Lower leg skin (tissue), 4 donors: ENCODE data around the gene XRCC4. TPM values are rescaled to one million over a fixed set of nuclear protein-coding genes. Genes with fewer than 3 reads are reported as not detected.

Experiments
- DNase-seq, 2 donors: peaks; one replicate each; pipeline ENCODE4 v3.0.0-alpha.2; 2019; ENCODE audit warnings: low spot score in 2 of 2
- H3K4me3 ChIP-seq: fragments of 200-600 bp; sonication (generic); 2 replicates; pipeline ENCODE4 v1.5.1; 2017; ENCODE audit warnings: mild to moderate bottlenecking, low read depth; ENCODE audit not compliant: poor library complexity, severe bottlenecking
- POLR2A ChIP-seq, 2 donors: fragments of 450-650 bp; IDR thresholded peaks; one replicate each; pipeline ENCODE4 v1.6.1; 2016 to 2017; ENCODE audit warnings: antibody characterized with exemption in 2 of 2, mild to moderate bottlenecking in 1 of 2, moderate library complexity in 1 of 2
- WGBS, 2 donors: methylation state at CpG; one replicate each; pipeline ENCODE4 v1.1.5; 2018; 5-methylcytosine and 5-hydroxymethylcytosine counted together
- intact Hi-C: fragments of 100-400 bp; cut with DNase I; formaldehyde crosslinking; loops from one replicate; pipeline ENCODE4 v1.15.0; 2023; ENCODE audit warnings: low total_unique reads
- total RNA-seq, 4 donors: library from RNA; depleted of rRNA; stranded (reverse); fragments of >200 nt; gene quantifications; one replicate each; pipeline ENCODE4 v1.1.0, GENCODE V29; 2016
- TF ChIP-seq, protein P1 (sequence below), 3 donors: fragments of 450-650 bp; IDR thresholded peaks; one replicate each; pipeline ENCODE4 v1.5.1; 2016; ENCODE audit warnings: antibody characterized with exemption in 3 of 3, mild to moderate bottlenecking in 3 of 3, moderate library complexity in 2 of 3

Gene XRCC4
- total RNA-seq, 4 donors from 2014 or later: 2.0 to 7.0 (median 4.2) TPM

DNA sequence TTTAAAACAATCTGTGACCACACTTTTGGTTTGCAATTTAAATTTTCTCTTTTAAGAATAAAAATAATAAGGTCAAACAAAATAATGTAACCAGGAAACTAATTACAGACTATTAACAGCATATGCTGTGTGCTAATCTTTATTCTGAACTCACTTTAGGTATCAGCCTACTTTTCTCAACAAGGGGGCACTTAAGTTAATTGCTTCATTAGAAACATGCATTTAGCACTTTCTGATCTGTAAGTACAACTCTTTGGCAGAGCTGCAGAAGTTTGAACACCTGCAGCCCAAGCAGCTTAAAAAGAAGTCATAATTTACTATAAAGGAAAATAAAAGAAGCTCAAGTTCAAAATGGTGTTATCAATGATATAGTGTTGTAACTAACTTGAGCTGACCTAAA, 21.7 kb downstream of the XRCC4 start:
- no peak for TF ChIP-seq POLR2A (IDR thresholded peaks at IDR 0.05)
- TF ChIP-seq, protein P1, sequence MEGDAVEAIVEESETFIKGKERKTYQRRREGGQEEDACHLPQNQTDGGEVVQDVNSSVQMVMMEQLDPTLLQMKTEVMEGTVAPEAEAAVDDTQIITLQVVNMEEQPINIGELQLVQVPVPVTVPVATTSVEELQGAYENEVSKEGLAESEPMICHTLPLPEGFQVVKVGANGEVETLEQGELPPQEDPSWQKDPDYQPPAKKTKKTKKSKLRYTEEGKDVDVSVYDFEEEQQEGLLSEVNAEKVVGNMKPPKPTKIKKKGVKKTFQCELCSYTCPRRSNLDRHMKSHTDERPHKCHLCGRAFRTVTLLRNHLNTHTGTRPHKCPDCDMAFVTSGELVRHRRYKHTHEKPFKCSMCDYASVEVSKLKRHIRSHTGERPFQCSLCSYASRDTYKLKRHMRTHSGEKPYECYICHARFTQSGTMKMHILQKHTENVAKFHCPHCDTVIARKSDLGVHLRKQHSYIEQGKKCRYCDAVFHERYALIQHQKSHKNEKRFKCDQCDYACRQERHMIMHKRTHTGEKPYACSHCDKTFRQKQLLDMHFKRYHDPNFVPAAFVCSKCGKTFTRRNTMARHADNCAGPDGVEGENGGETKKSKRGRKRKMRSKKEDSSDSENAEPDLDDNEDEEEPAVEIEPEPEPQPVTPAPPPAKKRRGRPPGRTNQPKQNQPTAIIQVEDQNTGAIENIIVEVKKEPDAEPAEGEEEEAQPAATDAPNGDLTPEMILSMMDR (IDR thresholded peaks at IDR 0.05): no peak
- intact Hi-C loops: no loop called here
- H3K4me3 ChIP-seq: no peak overlapping the region
- DNase-seq: no peak

DNA sequence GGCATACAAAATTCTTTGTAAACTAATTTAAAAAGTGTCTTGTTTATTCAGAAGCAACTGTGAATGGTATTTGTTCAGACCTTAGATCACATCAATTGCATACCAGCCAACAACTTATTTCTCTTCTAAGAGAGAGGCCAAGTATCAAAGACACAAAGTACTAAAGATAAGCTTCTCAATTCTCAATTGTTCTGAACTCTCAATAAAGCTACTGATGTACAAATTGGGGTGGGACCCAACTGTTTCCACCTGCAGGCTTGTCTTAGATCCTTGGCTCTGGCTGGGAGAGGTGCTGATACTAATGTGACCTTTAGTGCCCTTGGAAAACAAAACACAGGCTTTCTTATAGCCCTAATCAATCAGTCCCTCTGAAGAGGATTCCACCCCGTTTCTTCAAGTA, 22.1 kb downstream of the XRCC4 start:
- intact Hi-C loops: no loop called here
- no peak for DNase-seq
- WGBS, 2 donors: 80 to 82% methylated on average over 1 of the region's 1 CpG
- TF ChIP-seq, protein P1 (IDR thresholded peaks at IDR 0.05): no peak
- TF ChIP-seq POLR2A (IDR thresholded peaks at IDR 0.05): no peak
- H3K4me3 ChIP-seq: no peak overlapping the region

GRCh38 chr5:83101514-83101913, 24.2 kb downstream of the XRCC4 start:
- DNase-seq: no peak
- intact Hi-C loops: no loop called here
- H3K4me3 ChIP-seq: no peak overlapping the region
- no peak for TF ChIP-seq POLR2A (IDR thresholded peaks at IDR 0.05)
- whole genome bisulfite sequencing, 2 donors: 50 to 73% methylated on average over 1 of the region's 1 CpG

- intact Hi-C loops: no loop called here
- DNase-seq: no peak
- no peak for TF ChIP-seq POLR2A (IDR thresholded peaks at IDR 0.05)
- TF ChIP-seq, protein P1 (IDR thresholded peaks at IDR 0.05): no peak
- no peak overlapping the region for H3K4me3 ChIP-seq
Observed at GRCh38 chr5:83102364-83102980, 25.1 kb downstream of the XRCC4 start.

DNA sequence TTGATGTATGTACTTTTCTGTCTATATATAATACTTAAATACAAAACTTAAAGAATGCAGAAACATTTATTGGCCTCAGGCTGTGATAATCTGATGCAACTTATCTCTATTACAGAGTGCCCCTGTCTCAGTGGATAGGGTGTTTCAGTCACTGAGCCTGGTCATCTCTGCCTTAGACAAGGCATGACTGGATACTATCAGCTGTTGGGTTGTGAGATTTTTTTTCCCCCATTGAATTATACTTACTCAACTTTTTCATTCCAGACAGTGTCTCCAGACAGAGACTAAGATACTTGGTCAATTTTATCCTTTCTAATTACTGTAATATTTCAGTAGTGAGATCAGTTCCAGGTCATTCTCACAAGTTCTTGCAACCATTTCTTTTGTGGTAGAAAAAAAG, 26.7 kb downstream of the XRCC4 start:
- no peak overlapping the region for H3K4me3 ChIP-seq
- intact Hi-C loops: no loop called here
- TF ChIP-seq, protein P1 (IDR thresholded peaks at IDR 0.05): no peak
- no peak for DNase-seq

- TF ChIP-seq POLR2A (IDR thresholded peaks at IDR 0.05): no peak
- TF ChIP-seq, protein P1 (IDR thresholded peaks at IDR 0.05): no peak
- H3K4me3 ChIP-seq: no peak overlapping the region
- intact Hi-C loops: no loop called here
- WGBS, 2 donors: 78 to 90% methylated on average over 3 of the region's 3 CpGs
- no peak for DNase-seq
Observed at GRCh38 chr5:83107692-83108420, 30.5 kb downstream of the XRCC4 start.
